ENCODE measurements around the gene ADI1. TPM values are rescaled to one million over a fixed set of nuclear protein-coding genes. Genes with fewer than 3 reads are reported as not detected.

The ADI1 gene
- total and polyA plus RNA-seq, 4 donors = 56.2 to 660 (median 158) TPM

DNA sequence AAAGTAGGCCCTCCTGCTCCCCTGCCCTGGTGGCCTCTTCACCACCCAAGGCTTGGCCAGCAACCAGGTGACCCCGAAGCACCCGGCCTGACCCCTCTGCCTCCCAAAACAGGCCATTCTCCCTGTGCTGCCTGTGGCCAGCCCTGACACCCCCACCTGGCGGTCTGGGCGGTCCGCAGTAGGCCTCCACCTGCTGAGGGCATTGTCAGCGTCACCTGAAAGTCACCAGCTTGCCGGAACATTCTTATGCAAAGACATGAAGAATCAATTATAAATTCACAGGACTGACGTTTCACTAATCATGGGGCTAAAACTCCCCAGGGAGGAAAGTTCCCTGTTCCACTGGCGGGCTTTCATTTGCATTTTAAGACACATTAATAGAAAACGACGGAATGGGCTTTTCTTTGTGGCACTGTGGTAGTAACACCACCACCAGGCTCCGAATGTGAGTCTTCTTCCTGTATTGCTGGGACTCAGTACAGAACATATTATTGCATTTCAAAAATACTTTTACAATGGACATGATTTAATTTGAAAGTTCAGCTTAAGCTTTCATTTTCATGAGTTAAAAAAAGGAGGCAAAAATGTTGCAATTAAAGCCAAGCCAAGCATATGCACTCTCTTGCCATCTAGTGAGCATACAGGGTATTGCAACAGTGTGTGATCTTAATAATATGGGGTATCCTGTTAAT, 57.4 kb downstream of the ADI1 start:
- H3K4me1 ChIP-seq (ENCODE audit: control insufficient read depth in 4 of 4, insufficient read depth in 4 of 4, low read length in 3 of 4) = peaks cover 0 to 13% (median 8%) of the 10 kb centered on the region in 4 donors
- 77% methylated on average over 12 of the region's 12 CpGs for WGBS
- peaks cover 6 to 28% (median 22%) of the 10 kb centered on the region in 4 donors for H3K36me3 ChIP-seq (ENCODE audit: control insufficient read depth in 4 of 4, insufficient read depth in 3 of 4, low read depth in 1 of 4, low read length in 3 of 4)
- H3K9ac ChIP-seq (ENCODE audit: low read depth in 1 of 2, low read length in 2 of 2) = no peak overlapping the region
- no peak for DNase-seq (ENCODE audit: low spot score)
- H3K27ac ChIP-seq (ENCODE audit: low read depth in 1 of 2, low read length in 2 of 2) = no peak overlapping the region
- no peaks in the 10 kb centered on the region for H3K9me3 ChIP-seq (ENCODE audit: control insufficient read depth in 4 of 4, low read length in 3 of 4)
- H3K4me3 ChIP-seq (ENCODE audit: low read depth in 1 of 3, low read length in 3 of 3) = no peak overlapping the region
- H3K27me3 ChIP-seq (ENCODE audit: control insufficient read depth in 4 of 4, insufficient read depth in 4 of 4, low read length in 3 of 4) = no peaks in the 10 kb centered on the region
- TF ChIP-seq HNF4G (IDR thresholded peaks at IDR 0.05) (no peak), GABPA (IDR thresholded peaks at IDR 0.05 in 1 of 2, conservative IDR thresholded peaks at IDR 0.05 in 1 of 2) (no peak), RAD21 (IDR thresholded peaks at IDR 0.05) (peak; percentile 85 to 89), FOXA2 (IDR thresholded peaks at IDR 0.05) (no peak), NR2F2 (IDR thresholded peaks at IDR 0.05) (no peak), SP1 (IDR thresholded peaks at IDR 0.05) (no peak), HNF4A (conservative IDR thresholded peaks at IDR 0.05) (no peak), FOXA1 (IDR thresholded peaks at IDR 0.05) (no peak), EGR1 (IDR thresholded peaks at IDR 0.05; ENCODE audit: low read depth in 2 of 2) (no peak)
- TF ChIP-seq, protein P1, sequence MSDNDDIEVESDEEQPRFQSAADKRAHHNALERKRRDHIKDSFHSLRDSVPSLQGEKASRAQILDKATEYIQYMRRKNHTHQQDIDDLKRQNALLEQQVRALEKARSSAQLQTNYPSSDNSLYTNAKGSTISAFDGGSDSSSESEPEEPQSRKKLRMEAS (IDR thresholded peaks at IDR 0.05) = no peak
- TF ChIP-seq, protein P2, sequence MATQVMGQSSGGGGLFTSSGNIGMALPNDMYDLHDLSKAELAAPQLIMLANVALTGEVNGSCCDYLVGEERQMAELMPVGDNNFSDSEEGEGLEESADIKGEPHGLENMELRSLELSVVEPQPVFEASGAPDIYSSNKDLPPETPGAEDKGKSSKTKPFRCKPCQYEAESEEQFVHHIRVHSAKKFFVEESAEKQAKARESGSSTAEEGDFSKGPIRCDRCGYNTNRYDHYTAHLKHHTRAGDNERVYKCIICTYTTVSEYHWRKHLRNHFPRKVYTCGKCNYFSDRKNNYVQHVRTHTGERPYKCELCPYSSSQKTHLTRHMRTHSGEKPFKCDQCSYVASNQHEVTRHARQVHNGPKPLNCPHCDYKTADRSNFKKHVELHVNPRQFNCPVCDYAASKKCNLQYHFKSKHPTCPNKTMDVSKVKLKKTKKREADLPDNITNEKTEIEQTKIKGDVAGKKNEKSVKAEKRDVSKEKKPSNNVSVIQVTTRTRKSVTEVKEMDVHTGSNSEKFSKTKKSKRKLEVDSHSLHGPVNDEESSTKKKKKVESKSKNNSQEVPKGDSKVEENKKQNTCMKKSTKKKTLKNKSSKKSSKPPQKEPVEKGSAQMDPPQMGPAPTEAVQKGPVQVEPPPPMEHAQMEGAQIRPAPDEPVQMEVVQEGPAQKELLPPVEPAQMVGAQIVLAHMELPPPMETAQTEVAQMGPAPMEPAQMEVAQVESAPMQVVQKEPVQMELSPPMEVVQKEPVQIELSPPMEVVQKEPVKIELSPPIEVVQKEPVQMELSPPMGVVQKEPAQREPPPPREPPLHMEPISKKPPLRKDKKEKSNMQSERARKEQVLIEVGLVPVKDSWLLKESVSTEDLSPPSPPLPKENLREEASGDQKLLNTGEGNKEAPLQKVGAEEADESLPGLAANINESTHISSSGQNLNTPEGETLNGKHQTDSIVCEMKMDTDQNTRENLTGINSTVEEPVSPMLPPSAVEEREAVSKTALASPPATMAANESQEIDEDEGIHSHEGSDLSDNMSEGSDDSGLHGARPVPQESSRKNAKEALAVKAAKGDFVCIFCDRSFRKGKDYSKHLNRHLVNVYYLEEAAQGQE (IDR thresholded peaks at IDR 0.05) = no peak
- TF ChIP-seq, protein P3, sequence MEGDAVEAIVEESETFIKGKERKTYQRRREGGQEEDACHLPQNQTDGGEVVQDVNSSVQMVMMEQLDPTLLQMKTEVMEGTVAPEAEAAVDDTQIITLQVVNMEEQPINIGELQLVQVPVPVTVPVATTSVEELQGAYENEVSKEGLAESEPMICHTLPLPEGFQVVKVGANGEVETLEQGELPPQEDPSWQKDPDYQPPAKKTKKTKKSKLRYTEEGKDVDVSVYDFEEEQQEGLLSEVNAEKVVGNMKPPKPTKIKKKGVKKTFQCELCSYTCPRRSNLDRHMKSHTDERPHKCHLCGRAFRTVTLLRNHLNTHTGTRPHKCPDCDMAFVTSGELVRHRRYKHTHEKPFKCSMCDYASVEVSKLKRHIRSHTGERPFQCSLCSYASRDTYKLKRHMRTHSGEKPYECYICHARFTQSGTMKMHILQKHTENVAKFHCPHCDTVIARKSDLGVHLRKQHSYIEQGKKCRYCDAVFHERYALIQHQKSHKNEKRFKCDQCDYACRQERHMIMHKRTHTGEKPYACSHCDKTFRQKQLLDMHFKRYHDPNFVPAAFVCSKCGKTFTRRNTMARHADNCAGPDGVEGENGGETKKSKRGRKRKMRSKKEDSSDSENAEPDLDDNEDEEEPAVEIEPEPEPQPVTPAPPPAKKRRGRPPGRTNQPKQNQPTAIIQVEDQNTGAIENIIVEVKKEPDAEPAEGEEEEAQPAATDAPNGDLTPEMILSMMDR (IDR thresholded peaks at IDR 0.05; ENCODE audit: low read depth, low read length, missing input control) = peak; percentile 91
- TF ChIP-seq, protein P4, sequence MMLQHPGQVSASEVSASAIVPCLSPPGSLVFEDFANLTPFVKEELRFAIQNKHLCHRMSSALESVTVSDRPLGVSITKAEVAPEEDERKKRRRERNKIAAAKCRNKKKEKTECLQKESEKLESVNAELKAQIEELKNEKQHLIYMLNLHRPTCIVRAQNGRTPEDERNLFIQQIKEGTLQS (IDR thresholded peaks at IDR 0.05) = no peak

DNA sequence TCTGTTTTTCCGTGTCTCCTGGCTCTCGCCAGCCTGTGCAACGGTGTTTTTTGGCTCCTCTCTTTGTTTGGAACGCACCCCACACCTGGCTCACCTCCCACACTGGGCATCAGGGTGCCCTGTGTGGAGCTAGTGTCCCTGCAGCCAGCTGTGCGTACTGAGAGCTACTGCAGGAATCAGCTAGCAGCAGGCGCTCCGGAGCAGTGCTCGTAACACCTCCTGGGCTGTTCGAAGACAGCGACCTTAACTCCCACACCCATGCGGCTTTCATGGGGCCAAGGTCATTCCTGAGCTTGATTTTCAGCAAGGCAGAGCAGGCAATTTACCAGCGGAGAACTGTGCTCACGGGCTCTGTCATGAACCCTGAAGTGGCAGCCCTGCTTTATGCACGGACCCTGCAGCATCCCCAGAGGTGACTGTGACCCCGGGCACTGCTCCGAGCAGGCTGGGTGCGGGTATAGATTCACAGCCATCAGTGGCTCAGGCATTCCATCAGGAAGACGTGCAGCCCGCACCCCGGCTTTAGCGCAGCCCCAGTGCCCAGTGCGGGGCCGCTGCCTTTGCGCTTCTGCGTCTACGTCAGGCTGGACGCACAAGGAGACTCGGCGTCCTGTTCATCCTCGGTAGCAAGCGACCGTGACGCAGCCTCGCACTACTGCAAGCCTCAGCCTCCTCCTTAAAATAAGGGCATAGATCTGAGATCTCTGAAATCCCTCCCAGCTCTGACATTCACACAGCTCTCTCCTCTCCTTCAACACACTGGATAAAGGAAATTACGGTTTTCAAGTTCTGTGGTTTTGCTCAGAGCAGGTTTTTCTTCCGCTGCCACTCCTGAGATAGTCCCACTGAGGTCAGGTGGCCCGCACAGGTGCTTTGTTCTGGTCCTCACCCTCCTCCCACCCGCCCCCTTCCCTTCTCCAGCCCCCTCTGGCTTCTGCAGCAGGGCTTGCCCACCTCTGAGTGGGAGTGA, 58.2 kb downstream of the ADI1 start:
- no peak overlapping the region for H3K4me3 ChIP-seq (ENCODE audit: low read depth in 1 of 3, low read length in 3 of 3)
- TF ChIP-seq RAD21 (IDR thresholded peaks at IDR 0.05) (no peak), HNF4A (conservative IDR thresholded peaks at IDR 0.05) (no peak), NR2F2 (IDR thresholded peaks at IDR 0.05) (no peak)
- TF ChIP-seq, protein P2 (IDR thresholded peaks at IDR 0.05) = no peak
- TF ChIP-seq, protein P5, sequence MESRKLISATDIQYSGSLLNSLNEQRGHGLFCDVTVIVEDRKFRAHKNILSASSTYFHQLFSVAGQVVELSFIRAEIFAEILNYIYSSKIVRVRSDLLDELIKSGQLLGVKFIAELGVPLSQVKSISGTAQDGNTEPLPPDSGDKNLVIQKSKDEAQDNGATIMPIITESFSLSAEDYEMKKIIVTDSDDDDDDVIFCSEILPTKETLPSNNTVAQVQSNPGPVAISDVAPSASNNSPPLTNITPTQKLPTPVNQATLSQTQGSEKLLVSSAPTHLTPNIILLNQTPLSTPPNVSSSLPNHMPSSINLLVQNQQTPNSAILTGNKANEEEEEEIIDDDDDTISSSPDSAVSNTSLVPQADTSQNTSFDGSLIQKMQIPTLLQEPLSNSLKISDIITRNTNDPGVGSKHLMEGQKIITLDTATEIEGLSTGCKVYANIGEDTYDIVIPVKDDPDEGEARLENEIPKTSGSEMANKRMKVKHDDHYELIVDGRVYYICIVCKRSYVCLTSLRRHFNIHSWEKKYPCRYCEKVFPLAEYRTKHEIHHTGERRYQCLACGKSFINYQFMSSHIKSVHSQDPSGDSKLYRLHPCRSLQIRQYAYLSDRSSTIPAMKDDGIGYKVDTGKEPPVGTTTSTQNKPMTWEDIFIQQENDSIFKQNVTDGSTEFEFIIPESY (IDR thresholded peaks at IDR 0.05) = no peak
- no peak overlapping the region for H3K27ac ChIP-seq (ENCODE audit: low read depth in 1 of 2, low read length in 2 of 2)
- no peak overlapping the region for H3K9ac ChIP-seq (ENCODE audit: low read depth in 1 of 2, low read length in 2 of 2)
- H3K4me1 ChIP-seq (ENCODE audit: control insufficient read depth in 4 of 4, insufficient read depth in 4 of 4, low read length in 3 of 4) = peaks cover 0 to 13% (median 8%) of the 10 kb centered on the region in 4 donors
- 82% methylated on average over 38 of the region's 38 CpGs for WGBS
- DNase-seq (ENCODE audit: low spot score) = no peak
- peaks cover 6 to 30% (median 17%) of the 10 kb centered on the region in 4 donors for H3K36me3 ChIP-seq (ENCODE audit: control insufficient read depth in 4 of 4, insufficient read depth in 3 of 4, low read depth in 1 of 4, low read length in 3 of 4)
- H3K27me3 ChIP-seq (ENCODE audit: control insufficient read depth in 4 of 4, insufficient read depth in 4 of 4, low read length in 3 of 4) = no peaks in the 10 kb centered on the region
- no peaks in the 10 kb centered on the region for H3K9me3 ChIP-seq (ENCODE audit: control insufficient read depth in 4 of 4, low read length in 3 of 4)
